ENCODE data around the gene TNFRSF8. TPM values are rescaled to one million over a fixed set of nuclear protein-coding genes. Genes with fewer than 3 reads are reported as not detected.

TNFRSF8 gene
- total and polyA plus RNA-seq, 2 of the 13 experiments (the other 11 are each of a cell fraction or from before 2014, with no cell fraction given), result not detected

- H3K4me3 ChIP-seq (replicated peaks in 1 of 3; ENCODE audit: insufficient read depth in 1 of 3, low read depth in 2 of 3, low read length in 3 of 3), result no peak overlapping the region
- FAIRE-seq, result no peak
- no peaks in the 10 kb centered on the region for H4K20me1 ChIP-seq (ENCODE audit: insufficient read depth, low read length)
- WGBS (ENCODE audit: low lambda C conversion rate), result 29% methylated on average over 6 of the region's 10 CpGs
- intact Hi-C loops (cut with micrococcal nuclease; ENCODE audit: unreplicated experiment) (no loop called here), in situ Hi-C loops (cut with HindIII; ENCODE audit: extremely low pct_ligation_motif_present, low pct_unique_long_range_greater_than_20kb) (loop anchor here (25.0 kb wide), 1 partner anchor 552 kb away; no protein-coding TSS in a partner anchor)
- H3K27ac ChIP-seq (ENCODE audit: extremely low read length, insufficient read depth, low read length), result no peak overlapping the region
- H3K9me3 ChIP-seq (ENCODE audit: low read length), result no peaks in the 10 kb centered on the region
- no peak overlapping the region for H3K4me2 ChIP-seq (ENCODE audit: low read depth, low read length)
- CTCF ChIA-PET (ENCODE audit: low intra/inter-chr PET ratio, low total read pairs), result no interaction called here
- peaks cover 3 to 47% of the 10 kb centered on the region in 2 experiments; a peak in 4 of 5 replicates for H3K27me3 ChIP-seq (ENCODE audit: control insufficient read depth in 1 of 2, insufficient read depth in 2 of 2, low read length in 2 of 2)
- BruUV-seq (replicated peaks), result no TSS peak
- no peak for DNase-seq (ENCODE audit: low spot score)
- H3K4me1 ChIP-seq (ENCODE audit: insufficient read depth, low read length), result no peaks in the 10 kb centered on the region
- ATAC-seq, result no peak
- TF ChIP-seq ARID2 (CRISPR knock-in tag; IDR thresholded peaks at IDR 0.05; ENCODE audit: borderline replicate concordance), result no peak
- TF ChIP-seq ZFP62 (CRISPR knock-in tag; IDR thresholded peaks at IDR 0.05), result no peak
- no peak for TF ChIP-seq MIER2 (CRISPR knock-in tag; IDR thresholded peaks at IDR 0.05)
- TF ChIP-seq RXRB (CRISPR knock-in tag; IDR thresholded peaks at IDR 0.05; ENCODE audit: borderline replicate concordance), result no peak
- no peak for TF ChIP-seq HNRNPLL (IDR thresholded peaks at IDR 0.05; ENCODE audit: low read depth, low read length, poor library complexity, severe bottlenecking)
- no peak for TF ChIP-seq ZNF501 (CRISPR knock-in tag; IDR thresholded peaks at IDR 0.05)
- no peak for TF ChIP-seq JUN (CRISPR knock-in tag; IDR thresholded peaks at IDR 0.05)
- no peak for TF ChIP-seq MYC (CRISPR knock-in tag; IDR thresholded peaks at IDR 0.05; ENCODE audit: borderline replicate concordance)
- TF ChIP-seq SRSF9 (IDR thresholded peaks at IDR 0.05; ENCODE audit: borderline replicate concordance, insufficient read depth, low read depth, low read length, poor library complexity, severe bottlenecking), result no peak
- POLR2A ChIA-PET, result no interaction called here
- no peaks in the 10 kb centered on the region for H3K36me3 ChIP-seq (replicated peaks in 1 of 2; ENCODE audit: control insufficient read depth in 1 of 2, insufficient read depth in 2 of 2, low read length in 2 of 2)
- no peak overlapping the region for H2AFZ ChIP-seq (ENCODE audit: low read length)
- H3K79me2 ChIP-seq (ENCODE audit: insufficient read depth, low read length), result no peaks in the 10 kb centered on the region
- no peak overlapping the region for H3K9ac ChIP-seq (ENCODE audit: insufficient read depth, low read depth, low read length)
Measured at GRCh38 chr1:12109901-12110300, 46.8 kb downstream of the TNFRSF8 start.

GRCh38 chr1:12111741-12112140, 48.6 kb downstream of the TNFRSF8 start:
- ChIA-PET CTCF (ENCODE audit: low intra/inter-chr PET ratio, low total read pairs) (no interaction called here), POLR2A (no interaction called here)
- DNase-seq (ENCODE audit: low spot score) (no peak), FAIRE-seq (no peak), ATAC-seq (no peak)
- Histone ChIP-seq H3K27ac (ENCODE audit: extremely low read length, insufficient read depth, low read length) (no peak overlapping the region), H4K20me1 (ENCODE audit: insufficient read depth, low read length) (no peaks in the 10 kb centered on the region), H3K4me2 (ENCODE audit: low read depth, low read length) (no peak overlapping the region), H3K9ac (ENCODE audit: insufficient read depth, low read depth, low read length) (no peak overlapping the region), H3K27me3 (ENCODE audit: control insufficient read depth in 1 of 2, insufficient read depth in 2 of 2, low read length in 2 of 2) (peaks cover 2 to 35% of the 10 kb centered on the region in 2 experiments; a peak in 4 of 5 replicates), H3K9me3 (ENCODE audit: low read length) (no peaks in the 10 kb centered on the region), H3K4me1 (ENCODE audit: insufficient read depth, low read length) (no peaks in the 10 kb centered on the region), H3K36me3 (replicated peaks in 1 of 2; ENCODE audit: control insufficient read depth in 1 of 2, insufficient read depth in 2 of 2, low read length in 2 of 2) (no peaks in the 10 kb centered on the region), H3K79me2 (ENCODE audit: insufficient read depth, low read length) (no peaks in the 10 kb centered on the region), H3K4me3 (replicated peaks in 1 of 3; ENCODE audit: insufficient read depth in 1 of 3, low read depth in 2 of 3, low read length in 3 of 3) (no peak overlapping the region), H2AFZ (ENCODE audit: low read length) (no peak overlapping the region)
- in situ Hi-C loops (cut with HindIII; ENCODE audit: extremely low pct_ligation_motif_present, low pct_unique_long_range_greater_than_20kb), result loop anchor here (25.0 kb wide), 1 partner anchor 551 kb away; no protein-coding TSS in a partner anchor
- intact Hi-C loops (cut with micrococcal nuclease; ENCODE audit: unreplicated experiment), result no loop called here
- 2% methylated on average over 5 of the region's 14 CpGs for WGBS (ENCODE audit: low lambda C conversion rate)
- no TSS peak for BruUV-seq (replicated peaks)
- no peak for TF ChIP-seq ZNF552 (CRISPR knock-in tag; IDR thresholded peaks at IDR 0.05; ENCODE audit: borderline replicate concordance)
- TF ChIP-seq IKZF1 (IDR thresholded peaks at IDR 0.05), result no peak
- TF ChIP-seq ZNF660 (CRISPR knock-in tag; IDR thresholded peaks at IDR 0.05; ENCODE audit: borderline replicate concordance, low read depth), result no peak
- no peak for TF ChIP-seq PRMT3 (CRISPR knock-in tag; IDR thresholded peaks at IDR 0.05; ENCODE audit: borderline replicate concordance, low read depth)
- no peak for TF ChIP-seq SOX5 (CRISPR knock-in tag; IDR thresholded peaks at IDR 0.05; ENCODE audit: borderline replicate concordance)
- TF ChIP-seq ARID4A (CRISPR knock-in tag; IDR thresholded peaks at IDR 0.05; ENCODE audit: borderline replicate concordance), result no peak
